Measurements from ENCODE around the gene CHTF8. TPM values are rescaled to one million over a fixed set of nuclear protein-coding genes. Genes with fewer than 3 reads are reported as not detected.
A peak's percentile ranks its signal among the peaks of the same experiment; 100 is the strongest.
"Not testable (repeated sequence)": the region's sequence is repeated elsewhere in the genome, so short reads cannot be mapped to it uniquely, and the experiment has no call there.

The CHTF8 gene
- total and polyA plus RNA-seq, 4 experiments from 2014 or later, result 141 to 231 (median 151) TPM

DNA sequence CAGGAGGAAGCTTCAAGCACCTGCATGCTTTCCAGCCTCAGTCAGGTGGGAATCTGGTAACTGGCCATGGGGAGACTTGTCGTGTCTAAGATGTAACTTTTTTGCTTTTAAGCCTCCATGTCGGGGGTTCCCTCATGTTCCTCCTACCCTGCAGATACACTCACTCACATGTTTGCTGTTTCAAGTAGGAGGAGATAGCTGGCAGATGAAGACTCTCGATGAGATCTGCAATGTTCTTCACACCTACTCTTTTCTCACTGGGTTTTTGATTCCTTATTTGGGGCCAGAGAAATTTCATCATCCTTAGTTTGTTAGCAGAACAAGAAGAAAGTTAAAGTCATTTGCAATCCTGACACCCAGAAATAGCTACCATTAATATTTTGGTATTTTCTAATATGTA, 24.8 kb upstream of the CHTF8 start:
- Histone ChIP-seq H3K4me1 (ENCODE audit: insufficient read depth, low read length) (no peaks in the 10 kb centered on the region), H3K4me3 (ENCODE audit: low read length in 2 of 2) (no peak overlapping the region), H3K27ac (ENCODE audit: low read depth, low read length) (no peak overlapping the region), H3K27me3 (ENCODE audit: insufficient read depth, low read length) (no peaks in the 10 kb centered on the region), H3K9me3 (ENCODE audit: control insufficient read depth in 1 of 2, low read length in 2 of 2) (no peaks in the 10 kb centered on the region), H3K36me3 (ENCODE audit: insufficient read depth, low read length) (peaks cover 55% of the 10 kb centered on the region)
- peaks cover 50 to 66% of the 10 kb centered on the region in 2 donors for H3K36me3 Mint-ChIP-seq
- peaks cover 0 to 4% (median under 1%) of the 10 kb centered on the region in 4 donors for H3K4me1 Mint-ChIP-seq
- intact Hi-C loops (cut with micrococcal nuclease), result no loop called here
- ChIA-PET POLR2A (ENCODE audit: partially characterized antibody) (no interaction called here), CTCF (ENCODE audit: partially characterized antibody) (interaction anchor here (1.0 to 2.6 kb wide), 7 partner anchors 9 to 132 kb away, joined by 4 to 13 read pairs (median 5); partner anchors contain the start of gene SNTB2)
- no peak overlapping the region for H3K4me3 Mint-ChIP-seq
- H3K9me3 Mint-ChIP-seq, result no peaks in the 10 kb centered on the region
- no peaks in the 10 kb centered on the region for H3K27me3 Mint-ChIP-seq
- H3K27ac Mint-ChIP-seq, result peak overlapping the region in 1 of 7 donors; percentile 55
- DNase-seq, result no peak

DNA sequence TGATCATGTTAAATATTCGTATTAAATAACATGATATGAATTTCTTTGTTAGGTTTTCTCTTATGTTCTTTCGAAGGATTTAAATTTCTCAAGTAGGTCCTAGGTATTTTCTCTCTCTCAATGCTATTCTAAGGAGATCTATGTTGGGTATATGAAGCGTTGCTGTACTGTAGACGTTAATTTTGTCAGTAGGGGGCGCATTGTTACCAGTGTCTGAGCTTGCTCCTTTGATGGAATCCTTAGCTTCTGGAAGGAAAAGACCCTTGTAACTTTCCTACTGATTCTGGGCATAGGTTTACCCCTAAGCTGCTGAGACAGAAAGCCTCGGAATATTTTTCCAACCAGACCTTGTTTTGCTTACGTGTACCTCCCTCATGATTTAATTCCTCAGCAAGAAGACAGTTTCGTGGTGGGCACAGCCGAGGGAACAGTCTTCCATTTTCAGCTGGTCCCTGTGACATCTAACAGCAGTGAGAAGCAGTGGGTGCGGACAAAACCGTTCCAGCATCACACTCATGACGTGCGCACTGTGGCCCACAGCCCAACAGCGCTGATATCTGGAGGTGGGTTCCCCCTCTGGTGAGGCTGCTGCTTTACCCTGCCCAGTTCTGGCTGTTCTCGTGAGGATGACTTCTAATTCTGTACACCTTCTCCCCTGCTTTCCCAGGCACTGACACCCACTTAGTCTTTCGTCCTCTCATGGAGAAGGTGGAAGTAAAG, 17.9 kb upstream of the CHTF8 start:
- DNase-seq, result peak; percentile 53 to 68 (median 64)
- Mint-ChIP-seq H3K4me3 (no peak overlapping the region), H3K4me1 (peaks cover 0 to 4% (median 3%) of the 10 kb centered on the region in 4 donors), H3K27ac (no peak overlapping the region), H3K27me3 (no peaks in the 10 kb centered on the region), H3K36me3 (peaks cover 26 to 55% of the 10 kb centered on the region in 2 donors), H3K9me3 (no peaks in the 10 kb centered on the region)
- H3K27me3 ChIP-seq (ENCODE audit: insufficient read depth, low read length), result no peaks in the 10 kb centered on the region
- H3K27ac ChIP-seq (ENCODE audit: low read depth, low read length), result no peak overlapping the region
- intact Hi-C loops (cut with micrococcal nuclease), result loop anchor here (1.0 to 5.0 kb wide), 2 partner anchors 37 to 137 kb away; partner anchors contain the start of gene SNTB2
- no peaks in the 10 kb centered on the region for H3K4me1 ChIP-seq (ENCODE audit: insufficient read depth, low read length)
- no peak overlapping the region for H3K4me3 ChIP-seq (ENCODE audit: low read length in 2 of 2)
- ChIA-PET CTCF (ENCODE audit: partially characterized antibody) (interaction anchor here (0.6 to 11.2 kb wide), 19 partner anchors 9 to 153 kb away, joined by 3 to 297 read pairs (median 5); partner anchors contain the start of gene SNTB2), POLR2A (ENCODE audit: partially characterized antibody) (interaction anchor here (0.6 to 1.8 kb wide), 5 partner anchors 18 to 138 kb away, joined by 3 to 8 read pairs (median 4); partner anchors contain the start of genes CHTF8, SNTB2 and UTP4)
- peaks cover 42% of the 10 kb centered on the region for H3K36me3 ChIP-seq (ENCODE audit: insufficient read depth, low read length)
- no peaks in the 10 kb centered on the region for H3K9me3 ChIP-seq (ENCODE audit: control insufficient read depth in 1 of 2, low read length in 2 of 2)

- H3K36me3 ChIP-seq (ENCODE audit: insufficient read depth, low read length), result peaks cover 39% of the 10 kb centered on the region
- POLR2A ChIA-PET (ENCODE audit: partially characterized antibody), result interaction anchor here (1.0 kb wide), 2 partner anchors 38 to 136 kb away, joined by 4 to 6 read pairs; partner anchors contain the start of gene SNTB2
- peaks cover 24 to 51% of the 10 kb centered on the region in 2 donors for H3K36me3 Mint-ChIP-seq
- CTCF ChIA-PET (ENCODE audit: partially characterized antibody), result interaction anchor here (1.0 to 11.2 kb wide), 10 partner anchors 9 to 146 kb away, joined by 3 to 297 read pairs (median 8); partner anchors contain the start of gene SNTB2
- not testable (repeated sequence) for H3K27me3 Mint-ChIP-seq; H3K4me1 ChIP-seq (ENCODE audit: insufficient read depth, low read length); DNase-seq; H3K27ac ChIP-seq (ENCODE audit: low read depth, low read length); H3K27ac Mint-ChIP-seq; H3K9me3 Mint-ChIP-seq; H3K9me3 ChIP-seq (ENCODE audit: control insufficient read depth in 1 of 2, low read length in 2 of 2); H3K4me1 Mint-ChIP-seq; H3K4me3 Mint-ChIP-seq; H3K27me3 ChIP-seq (ENCODE audit: insufficient read depth, low read length); H3K4me3 ChIP-seq (ENCODE audit: low read length in 2 of 2)
- intact Hi-C loops (cut with micrococcal nuclease), result loop anchor here (1.0 to 5.0 kb wide), 2 partner anchors 38 to 138 kb away; partner anchors contain the start of gene SNTB2
Observed at GRCh38 chr16:69149621-69150020, 17.2 kb upstream of the CHTF8 start.

GRCh38 chr16:69145658-69146057, 13.3 kb upstream of the CHTF8 start:
- no peak for DNase-seq
- Histone ChIP-seq H3K9me3 (ENCODE audit: control insufficient read depth in 1 of 2, low read length in 2 of 2) (no peaks in the 10 kb centered on the region), H3K27me3 (ENCODE audit: insufficient read depth, low read length) (no peaks in the 10 kb centered on the region), H3K36me3 (ENCODE audit: insufficient read depth, low read length) (peaks cover 34% of the 10 kb centered on the region), H3K27ac (ENCODE audit: low read depth, low read length) (no peak overlapping the region), H3K4me1 (ENCODE audit: insufficient read depth, low read length) (no peaks in the 10 kb centered on the region), H3K4me3 (ENCODE audit: low read length in 2 of 2) (no peak overlapping the region)
- CTCF ChIA-PET (ENCODE audit: partially characterized antibody), result interaction anchor here (0.7 to 11.2 kb wide), 2 partner anchors 111 to 142 kb away, joined by 3 to 297 read pairs; no protein-coding TSS in a partner anchor
- intact Hi-C loops (cut with micrococcal nuclease), result no loop called here
- no peak overlapping the region for H3K4me3 Mint-ChIP-seq
- H3K9me3 Mint-ChIP-seq, result no peaks in the 10 kb centered on the region
- peaks cover 36 to 54% of the 10 kb centered on the region in 2 donors for H3K36me3 Mint-ChIP-seq
- H3K27ac Mint-ChIP-seq, result no peak overlapping the region
- peaks cover 3 to 7% (median 5%) of the 10 kb centered on the region in 4 donors for H3K4me1 Mint-ChIP-seq
- no peaks in the 10 kb centered on the region for H3K27me3 Mint-ChIP-seq
- POLR2A ChIA-PET (ENCODE audit: partially characterized antibody), result no interaction called here

DNA sequence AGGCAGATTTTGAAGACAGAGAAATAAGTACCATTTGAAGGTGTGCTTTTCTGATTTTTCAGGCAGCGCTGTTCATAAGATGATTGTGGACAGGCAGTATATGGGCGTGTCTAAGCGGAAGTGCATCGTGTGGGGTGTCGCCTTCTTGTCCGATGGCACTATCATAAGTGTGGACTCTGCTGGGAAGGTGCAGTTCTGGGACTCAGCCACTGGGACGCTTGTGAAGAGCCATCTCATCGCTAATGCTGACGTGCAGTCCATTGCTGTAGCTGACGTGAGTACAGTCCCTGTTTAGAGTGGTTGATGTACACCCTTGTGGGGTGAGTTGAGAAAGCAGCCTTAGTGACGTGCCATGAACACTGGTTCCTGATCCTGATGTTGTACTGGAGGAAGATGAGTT, 10.7 kb upstream of the CHTF8 start:
- H3K4me3 Mint-ChIP-seq, result peak overlapping the region in 1 of 8 donors; percentile 21
- peaks cover 1 to 7% (median 3%) of the 10 kb centered on the region in 4 donors for H3K4me1 Mint-ChIP-seq
- Histone ChIP-seq H3K27me3 (ENCODE audit: insufficient read depth, low read length) (no peaks in the 10 kb centered on the region), H3K4me1 (ENCODE audit: insufficient read depth, low read length) (no peaks in the 10 kb centered on the region), H3K4me3 (ENCODE audit: low read length in 2 of 2) (no peak overlapping the region), H3K27ac (ENCODE audit: low read depth, low read length) (no peak overlapping the region), H3K9me3 (ENCODE audit: control insufficient read depth in 1 of 2, low read length in 2 of 2) (no peaks in the 10 kb centered on the region), H3K36me3 (ENCODE audit: insufficient read depth, low read length) (peaks cover 27% of the 10 kb centered on the region)
- ChIA-PET CTCF (ENCODE audit: partially characterized antibody) (interaction anchor here (1.3 kb wide), 1 partner anchor 19 kb away, joined by 4 read pairs; no protein-coding TSS in a partner anchor), POLR2A (ENCODE audit: partially characterized antibody) (no interaction called here)
- H3K9me3 Mint-ChIP-seq, result no peaks in the 10 kb centered on the region
- intact Hi-C loops (cut with micrococcal nuclease), result no loop called here
- H3K27me3 Mint-ChIP-seq, result no peaks in the 10 kb centered on the region
- H3K36me3 Mint-ChIP-seq, result peaks cover 47 to 64% of the 10 kb centered on the region in 2 donors
- DNase-seq, result no peak
- peak overlapping the region in 1 of 7 donors; percentile 62 for H3K27ac Mint-ChIP-seq

- intact Hi-C loops (cut with micrococcal nuclease), result no loop called here
- Histone ChIP-seq H3K36me3 (ENCODE audit: insufficient read depth, low read length) (peaks cover 36% of the 10 kb centered on the region), H3K4me3 (ENCODE audit: low read length in 2 of 2) (no peak overlapping the region), H3K4me1 (ENCODE audit: insufficient read depth, low read length) (no peaks in the 10 kb centered on the region), H3K27me3 (ENCODE audit: insufficient read depth, low read length) (no peaks in the 10 kb centered on the region), H3K9me3 (ENCODE audit: control insufficient read depth in 1 of 2, low read length in 2 of 2) (no peaks in the 10 kb centered on the region), H3K27ac (ENCODE audit: low read depth, low read length) (no peak overlapping the region)
- no peak overlapping the region for H3K4me3 Mint-ChIP-seq
- CTCF ChIA-PET (ENCODE audit: partially characterized antibody), result interaction anchor here (1.3 kb wide), 1 partner anchor 18 kb away, joined by 4 read pairs; no protein-coding TSS in a partner anchor
- H3K9me3 Mint-ChIP-seq, result no peaks in the 10 kb centered on the region
- H3K36me3 Mint-ChIP-seq, result peaks cover 49 to 68% of the 10 kb centered on the region in 2 donors
- H3K27ac Mint-ChIP-seq, result no peak overlapping the region
- POLR2A ChIA-PET (ENCODE audit: partially characterized antibody), result no interaction called here
- H3K4me1 Mint-ChIP-seq, result peaks cover 4 to 9% (median 6%) of the 10 kb centered on the region in 4 donors
- H3K27me3 Mint-ChIP-seq, result no peaks in the 10 kb centered on the region
- no peak for DNase-seq
Observed at GRCh38 chr16:69141936-69142335, 9.5 kb upstream of the CHTF8 start.

DNA sequence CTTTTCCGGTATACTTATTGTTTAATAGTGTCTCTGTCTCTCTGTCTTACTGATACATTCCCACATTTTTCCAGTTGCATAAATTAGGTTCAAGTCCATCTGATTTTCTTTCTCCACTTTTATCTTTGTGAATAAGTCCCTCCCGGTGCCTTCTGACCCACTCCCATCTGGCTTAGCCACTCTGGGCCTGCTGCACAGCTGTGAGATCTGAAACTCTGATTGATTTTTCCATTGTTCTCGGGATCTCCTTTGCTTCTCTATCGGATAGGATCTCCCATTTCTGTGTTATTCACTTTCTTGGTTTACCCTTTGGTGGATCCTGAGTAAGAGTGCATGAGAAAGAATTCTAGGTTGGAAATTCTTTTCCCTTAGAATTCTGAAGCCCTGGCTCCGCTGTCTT, 8.6 kb upstream of the CHTF8 start:
- Histone ChIP-seq H3K4me1 (ENCODE audit: insufficient read depth, low read length) (no peaks in the 10 kb centered on the region), H3K36me3 (ENCODE audit: insufficient read depth, low read length) (peaks cover 41% of the 10 kb centered on the region), H3K27ac (ENCODE audit: low read depth, low read length) (no peak overlapping the region), H3K9me3 (ENCODE audit: control insufficient read depth in 1 of 2, low read length in 2 of 2) (no peaks in the 10 kb centered on the region), H3K27me3 (ENCODE audit: insufficient read depth, low read length) (no peaks in the 10 kb centered on the region), H3K4me3 (ENCODE audit: low read length in 2 of 2) (no peak overlapping the region)
- H3K4me1 Mint-ChIP-seq, result peaks cover 5 to 13% (median 6%) of the 10 kb centered on the region in 4 donors
- H3K27me3 Mint-ChIP-seq, result no peaks in the 10 kb centered on the region
- ChIA-PET CTCF (ENCODE audit: partially characterized antibody) (interaction anchor here (1.4 to 2.6 kb wide), 2 partner anchors 9 to 144 kb away, joined by 4 to 10 read pairs; no protein-coding TSS in a partner anchor), POLR2A (ENCODE audit: partially characterized antibody) (no interaction called here)
- no peak for DNase-seq
- no peaks in the 10 kb centered on the region for H3K9me3 Mint-ChIP-seq
- no peak overlapping the region for H3K4me3 Mint-ChIP-seq
- intact Hi-C loops (cut with micrococcal nuclease), result no loop called here
- H3K36me3 Mint-ChIP-seq, result peaks cover 45 to 67% of the 10 kb centered on the region in 2 donors
- H3K27ac Mint-ChIP-seq, result peak overlapping the region in 1 of 7 donors; percentile 1

Data from CD4-positive, alpha-beta memory T cell (primary cell).